Stimulated activated CD4-positive, alpha-beta T cell treated with anti-CD3 and anti-CD28 coated beads, Interleukin-12 subunit alpha, Interleukin-12 subunit beta, amount 100 ng/mL, for 24 hours (primary cell): ENCODE data around the gene ANTKMT.

Experiments used
- DNase-seq, 2 experiments: peaks; one replicate each; pipeline ENCODE4 v3.0.0-alpha.2; 2020; ENCODE audit warnings: low read depth in 2 of 2

The ANTKMT gene

GRCh38 chr16:764848-765487 is 44.0 kb downstream of the ANTKMT start:
- no peak for DNase-seq

DNA sequence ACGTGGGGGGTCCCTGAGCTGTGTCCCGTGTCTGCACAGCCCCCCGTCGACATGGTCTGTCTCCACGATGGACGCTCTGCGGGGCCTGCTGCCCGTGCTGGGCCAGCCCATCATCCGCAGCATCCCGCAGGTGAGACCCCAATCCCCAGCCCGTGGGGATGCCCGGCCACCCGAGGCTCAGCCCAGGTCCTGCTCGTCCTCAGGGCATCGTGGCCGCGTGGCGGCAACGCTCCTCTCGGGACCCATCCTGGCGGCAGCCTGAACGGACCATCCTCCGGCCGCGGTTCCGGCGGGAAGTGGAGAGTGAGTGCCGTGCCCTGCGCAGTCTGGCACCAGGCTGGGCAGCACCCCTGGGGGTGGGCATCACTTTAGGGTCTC is 44.5 kb downstream of the ANTKMT start:
- no peak for DNase-seq

- DNase-seq: no peak
These were observed 45.3 kb downstream of the ANTKMT start for GRCh38 chr16:766008-766819.

DNA sequence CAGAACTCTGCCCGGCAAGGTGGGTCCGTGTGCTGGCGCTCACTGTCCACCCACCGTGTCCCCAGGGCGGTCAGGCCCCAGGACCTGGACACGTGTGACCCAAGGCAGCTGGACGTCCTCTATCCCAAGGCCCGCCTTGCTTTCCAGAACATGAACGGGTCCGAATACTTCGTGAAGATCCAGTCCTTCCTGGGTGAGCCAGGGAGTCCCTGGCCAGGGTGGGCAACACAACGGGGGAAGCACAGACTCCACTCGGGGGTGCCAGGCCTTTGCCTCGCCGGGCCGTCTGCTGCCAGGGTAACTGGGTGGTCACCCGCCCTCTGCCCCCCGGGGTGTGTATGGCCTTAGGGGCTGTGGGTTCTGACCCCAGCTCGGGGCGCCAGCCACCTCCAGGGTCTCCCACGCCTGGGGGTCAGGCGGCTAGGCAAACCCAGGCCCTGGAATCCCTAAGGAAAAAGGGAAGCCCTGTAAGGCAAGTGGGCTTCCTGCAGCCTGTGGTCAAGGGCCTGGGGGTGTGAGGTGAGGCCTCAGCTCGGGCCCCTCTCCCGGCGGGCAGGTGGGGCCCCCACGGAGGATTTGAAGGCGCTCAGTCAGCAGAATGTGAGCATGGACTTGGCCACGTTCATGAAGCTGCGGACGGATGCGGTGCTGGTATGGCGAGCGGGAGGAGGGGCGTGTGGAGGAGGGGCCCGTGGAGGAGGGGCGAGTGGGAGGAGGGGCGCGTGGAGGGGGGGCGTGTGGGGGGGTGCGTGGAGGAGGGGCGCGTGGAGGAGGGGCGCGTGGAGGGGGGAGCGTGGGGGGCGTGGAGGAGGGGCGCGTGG is 46.1 kb downstream of the ANTKMT start:
- no peak for DNase-seq

DNA sequence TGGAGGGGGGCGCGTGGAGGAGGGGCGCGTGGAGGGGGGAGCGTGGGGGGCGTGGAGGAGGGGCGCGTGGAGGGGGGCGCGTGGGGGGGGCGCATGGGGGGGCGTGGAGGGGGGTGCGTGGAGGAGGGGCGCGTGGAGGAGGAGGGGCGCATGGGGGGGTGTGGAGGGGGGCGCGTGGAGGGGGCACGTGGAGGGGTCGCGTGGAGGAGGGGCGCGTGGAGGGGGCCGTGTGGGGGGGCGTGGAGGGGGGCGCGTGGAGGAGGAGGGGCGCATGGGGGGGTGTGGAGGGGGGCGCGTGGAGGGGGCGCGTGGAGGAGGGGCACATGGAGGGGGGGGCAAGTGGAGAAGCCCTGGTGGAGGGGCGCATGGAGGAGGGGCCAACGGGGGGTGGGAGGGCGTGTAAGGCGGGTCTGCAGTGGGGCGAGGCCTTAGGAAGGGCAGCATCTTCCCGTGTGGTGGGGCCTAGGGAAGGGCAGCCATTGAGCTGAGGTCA is 46.8 kb downstream of the ANTKMT start:
- no peak for DNase-seq

DNA sequence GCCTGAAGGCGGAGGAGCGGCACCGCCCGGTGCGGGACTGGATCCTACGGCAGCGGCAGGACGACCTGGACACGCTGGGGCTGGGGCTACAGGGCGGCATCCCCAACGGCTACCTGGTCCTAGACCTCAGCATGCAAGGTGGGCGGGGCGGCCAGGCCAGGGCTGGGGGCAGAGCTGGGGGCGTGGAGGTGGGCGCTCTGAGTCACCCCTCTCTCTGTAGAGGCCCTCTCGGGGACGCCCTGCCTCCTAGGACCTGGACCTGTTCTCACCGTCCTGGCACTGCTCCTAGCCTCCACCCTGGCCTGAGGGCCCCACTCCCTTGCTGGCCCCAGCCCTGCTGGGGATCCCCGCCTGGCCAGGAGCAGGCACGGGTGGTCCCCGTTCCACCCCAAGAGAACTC is 47.5 kb downstream of the ANTKMT start:
- no peak for DNase-seq

GRCh38 chr16:769184-769784 is 48.3 kb downstream of the ANTKMT start:
- DNase-seq: no peak

- no peak for DNase-seq
These were observed 49.0 kb downstream of the ANTKMT start for GRCh38 chr16:769934-770333.

DNA sequence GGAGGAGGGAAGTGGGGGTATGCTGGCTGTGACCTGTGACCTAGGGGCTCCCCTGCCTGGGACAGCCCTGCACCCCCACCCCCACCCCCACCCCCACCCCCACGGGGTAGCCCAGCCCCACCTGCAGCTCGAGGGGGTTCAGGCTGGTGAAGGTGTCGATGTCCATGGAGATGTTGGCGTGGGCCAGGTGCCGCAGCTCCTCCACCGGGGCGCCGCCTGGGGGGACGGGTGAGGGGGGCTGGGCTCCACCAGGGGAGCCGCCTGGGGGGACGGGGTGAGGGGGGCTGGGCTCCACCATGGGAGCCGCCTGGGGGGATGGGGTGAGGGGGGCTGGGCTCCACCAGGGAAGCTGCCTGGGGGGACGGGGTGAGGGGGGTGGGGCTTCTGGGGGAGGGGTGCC is 49.5 kb downstream of the ANTKMT start:
- DNase-seq: no peak
